ENCODE measurements around the gene EEFSEC.

Gene EEFSEC

GRCh38 chr3:128394033-128394432, 240.8 kb downstream of the EEFSEC start:
- DNase-seq (ENCODE audit: low read depth in 2 of 2): no peak

DNA sequence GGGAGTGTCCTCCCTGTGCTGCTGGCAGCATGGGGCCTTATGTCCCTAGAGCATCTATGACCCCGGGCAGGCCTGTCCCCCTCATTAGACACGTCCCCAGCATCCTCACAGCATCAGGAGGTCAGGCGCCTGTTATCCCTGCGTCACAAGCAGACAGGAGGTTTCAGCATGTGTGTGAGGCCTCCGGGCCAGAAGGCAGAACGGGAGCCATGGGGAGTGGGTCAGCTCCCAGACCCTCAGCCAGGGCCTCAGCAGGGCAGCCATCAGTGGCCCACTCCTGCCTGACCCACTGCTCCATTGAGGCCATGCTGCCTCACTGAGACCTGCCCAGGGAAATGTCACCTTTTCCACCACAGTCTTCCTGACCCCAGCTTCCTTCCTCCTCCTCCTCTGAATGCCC, 241.8 kb downstream of the EEFSEC start:
- DNase-seq (ENCODE audit: low read depth in 2 of 2): no peak

DNA sequence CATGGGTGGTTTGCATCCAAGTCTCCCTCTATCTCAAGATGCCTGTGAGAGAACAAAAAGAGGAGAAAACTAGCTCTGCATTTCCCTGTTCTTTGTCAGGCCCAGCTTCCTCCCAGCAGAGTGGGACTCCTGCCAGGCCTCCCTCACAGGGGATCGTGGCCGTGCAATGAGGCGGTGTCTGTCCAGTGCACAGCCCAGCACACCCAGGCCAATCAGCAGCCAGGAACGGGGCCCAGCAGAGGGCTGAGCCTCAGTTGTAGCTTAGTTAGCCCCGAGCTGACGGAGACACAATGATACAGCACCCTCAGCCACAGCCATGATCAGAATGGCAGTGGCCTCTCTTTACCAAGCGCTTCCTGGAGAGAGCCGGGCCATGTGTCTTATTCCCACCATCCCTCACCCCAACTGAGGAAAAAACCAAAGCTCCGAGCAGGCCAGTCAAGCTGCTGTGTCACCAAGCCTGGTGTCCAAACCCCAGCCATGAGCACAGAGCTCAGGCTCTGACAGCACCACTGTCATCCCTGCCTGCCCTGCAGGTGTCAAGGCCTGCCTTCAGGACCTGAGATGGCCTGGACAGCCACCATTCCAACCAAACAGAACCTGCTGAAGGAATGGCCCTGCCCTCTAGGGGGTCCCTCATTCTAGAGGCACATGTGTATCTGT, 242.3 kb downstream of the EEFSEC start:
- no peak for DNase-seq (ENCODE audit: low read depth in 2 of 2)

- no peak for DNase-seq (ENCODE audit: low read depth in 2 of 2)
Observed at GRCh38 chr3:128397484-128397883, 244.2 kb downstream of the EEFSEC start.

DNA sequence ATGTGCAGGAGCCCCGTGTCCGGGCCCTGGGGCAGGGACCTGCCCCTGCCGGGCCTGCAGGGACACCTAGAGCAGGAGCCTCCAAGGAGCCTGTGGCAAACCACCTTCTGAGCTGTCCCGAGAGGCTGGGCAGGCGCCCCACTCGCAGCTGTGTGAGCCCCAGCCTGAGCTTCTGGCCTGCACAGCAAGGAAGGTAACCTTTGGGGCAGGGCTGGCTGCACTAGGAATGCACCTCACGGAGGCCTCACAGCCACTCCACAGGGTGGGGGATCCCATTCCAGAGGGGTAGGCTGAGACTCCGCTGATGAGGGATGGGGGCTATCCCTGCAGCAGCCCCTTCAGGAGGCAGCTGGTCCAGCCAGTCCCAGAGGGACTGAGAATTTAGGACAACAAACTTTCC, 245.3 kb downstream of the EEFSEC start:
- no peak for DNase-seq (ENCODE audit: low read depth in 2 of 2)

GRCh38 chr3:128399221-128399915, 246.1 kb downstream of the EEFSEC start:
- DNase-seq (ENCODE audit: low read depth in 2 of 2): no peak

- no peak for DNase-seq (ENCODE audit: low read depth in 2 of 2)
Observed at GRCh38 chr3:128400671-128401070, 247.4 kb downstream of the EEFSEC start.

GRCh38 chr3:128402319-128402718, 249.0 kb downstream of the EEFSEC start:
- no peak for DNase-seq (ENCODE audit: low read depth in 2 of 2)

DNA sequence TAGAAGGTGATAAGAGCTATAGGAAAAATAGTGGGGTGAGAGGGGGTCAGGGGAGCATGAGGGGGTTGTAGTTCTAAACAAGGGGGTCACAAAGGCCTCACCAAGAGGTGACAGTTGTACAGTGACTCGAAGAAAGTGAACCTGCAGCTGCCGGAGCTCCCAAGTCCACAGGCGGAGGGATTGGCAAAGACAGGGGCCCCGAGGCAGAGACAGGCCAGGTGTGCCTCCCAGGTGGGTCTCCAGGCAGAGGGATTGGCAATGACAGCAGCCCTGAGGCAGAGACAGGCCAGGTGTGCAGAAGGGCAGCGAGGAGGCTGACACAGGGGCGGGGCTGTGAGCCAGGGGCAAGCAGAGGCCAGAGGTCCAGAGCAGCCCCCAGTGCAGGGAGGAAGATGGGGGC, 249.7 kb downstream of the EEFSEC start:
- no peak for DNase-seq (ENCODE audit: low read depth in 2 of 2)

DNA sequence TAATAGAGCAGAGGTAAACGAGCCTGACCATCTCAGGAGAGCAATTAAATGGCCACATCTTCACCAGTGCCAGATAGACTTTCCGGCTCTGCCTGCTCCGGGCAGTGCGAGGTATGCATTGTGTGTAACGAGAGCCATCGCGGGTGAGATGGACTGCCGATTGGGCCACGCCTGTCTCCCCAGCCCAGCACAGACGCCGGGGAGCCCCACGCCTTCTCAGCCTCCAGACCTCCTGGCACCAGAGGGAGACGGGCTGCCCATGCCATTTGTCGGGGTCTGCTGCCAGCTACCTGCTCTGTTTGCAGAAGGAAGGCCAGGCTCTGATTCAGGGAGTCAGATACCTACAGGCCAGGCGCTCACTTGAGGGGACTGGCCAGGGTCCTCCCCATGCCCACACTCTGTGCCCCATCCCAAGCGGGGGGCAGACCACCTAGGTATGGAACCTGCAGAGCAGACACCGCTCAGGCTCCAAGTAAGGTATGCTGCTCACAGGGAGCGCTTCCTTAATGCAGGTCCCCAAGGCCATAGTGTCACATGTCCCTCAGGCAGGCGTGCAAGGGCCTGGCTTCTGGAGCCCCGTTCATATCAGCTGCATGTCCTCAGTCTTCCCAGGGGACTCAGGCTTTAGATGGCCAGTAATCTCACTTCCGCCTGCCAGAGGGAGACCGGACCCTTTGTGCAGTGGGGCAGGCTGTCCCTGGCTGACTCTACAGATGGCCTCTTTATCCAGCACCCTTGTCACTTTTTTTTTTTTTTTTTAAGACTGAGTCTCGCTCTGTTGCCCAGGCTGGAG, 251.2 kb downstream of the EEFSEC start:
- DNase-seq (ENCODE audit: low read depth in 2 of 2): no peak

DNA sequence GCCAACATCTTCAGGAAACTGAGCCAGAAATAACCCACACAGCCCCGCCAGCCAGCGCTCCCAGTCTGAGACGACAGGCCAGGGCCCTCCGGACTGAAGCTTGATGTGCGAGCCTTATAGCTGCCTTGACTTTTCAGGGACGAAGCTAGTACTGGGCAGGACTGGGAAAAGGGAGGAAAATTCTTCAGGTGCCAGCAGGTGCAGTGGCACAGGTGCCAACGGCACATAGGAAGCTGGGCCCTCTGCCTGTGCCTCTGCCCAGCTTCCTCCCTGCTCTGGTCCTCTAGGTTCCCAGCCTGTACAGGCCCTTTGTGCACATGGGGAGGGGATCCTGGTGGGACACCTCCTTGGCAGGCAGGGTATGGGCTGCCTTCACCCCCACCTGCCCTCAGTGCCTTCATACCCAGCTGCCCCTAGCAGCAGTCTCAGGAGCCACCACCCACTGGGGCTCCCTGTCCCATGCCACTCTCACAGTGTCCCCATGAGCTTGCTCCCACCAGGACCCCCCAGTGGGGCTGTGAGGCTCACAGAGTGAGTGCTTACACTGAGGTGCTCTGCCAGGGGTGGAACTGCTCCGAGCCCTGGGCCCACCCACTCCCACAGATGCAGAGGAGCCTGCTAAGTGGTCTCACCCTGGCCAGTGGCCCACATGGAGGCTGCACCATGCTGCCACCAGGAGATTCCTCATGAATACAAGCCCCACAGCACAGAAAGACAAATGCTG, 252.4 kb downstream of the EEFSEC start:
- no peak for DNase-seq (ENCODE audit: low read depth in 2 of 2)

DNA sequence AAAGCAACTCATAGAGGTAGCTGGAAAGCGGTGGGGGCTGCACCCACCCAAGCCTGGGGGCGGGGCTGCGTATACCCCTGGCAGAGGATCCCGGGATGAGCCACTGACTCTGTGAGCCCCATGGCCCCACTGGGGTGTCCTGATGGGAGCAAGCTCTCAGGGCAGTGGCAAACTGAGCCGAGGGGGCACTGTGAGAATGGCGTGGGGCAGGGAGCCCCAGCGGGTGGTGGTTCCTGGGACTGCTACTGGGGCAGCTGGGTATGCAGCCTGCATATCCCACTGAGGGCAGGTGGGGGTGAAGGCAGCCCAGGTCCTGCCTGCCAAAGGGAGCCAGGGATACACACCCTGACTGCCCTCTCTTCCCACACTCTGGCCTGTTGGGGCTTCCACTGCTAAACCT, 254.0 kb downstream of the EEFSEC start:
- no peak for DNase-seq (ENCODE audit: low read depth in 2 of 2)

GRCh38 chr3:128408012-128408692, 254.9 kb downstream of the EEFSEC start:
- DNase-seq (ENCODE audit: low read depth in 2 of 2): no peak

- no peak for DNase-seq (ENCODE audit: low read depth in 2 of 2)
Observed at GRCh38 chr3:128408693-128409623, 255.7 kb downstream of the EEFSEC start.

DNA sequence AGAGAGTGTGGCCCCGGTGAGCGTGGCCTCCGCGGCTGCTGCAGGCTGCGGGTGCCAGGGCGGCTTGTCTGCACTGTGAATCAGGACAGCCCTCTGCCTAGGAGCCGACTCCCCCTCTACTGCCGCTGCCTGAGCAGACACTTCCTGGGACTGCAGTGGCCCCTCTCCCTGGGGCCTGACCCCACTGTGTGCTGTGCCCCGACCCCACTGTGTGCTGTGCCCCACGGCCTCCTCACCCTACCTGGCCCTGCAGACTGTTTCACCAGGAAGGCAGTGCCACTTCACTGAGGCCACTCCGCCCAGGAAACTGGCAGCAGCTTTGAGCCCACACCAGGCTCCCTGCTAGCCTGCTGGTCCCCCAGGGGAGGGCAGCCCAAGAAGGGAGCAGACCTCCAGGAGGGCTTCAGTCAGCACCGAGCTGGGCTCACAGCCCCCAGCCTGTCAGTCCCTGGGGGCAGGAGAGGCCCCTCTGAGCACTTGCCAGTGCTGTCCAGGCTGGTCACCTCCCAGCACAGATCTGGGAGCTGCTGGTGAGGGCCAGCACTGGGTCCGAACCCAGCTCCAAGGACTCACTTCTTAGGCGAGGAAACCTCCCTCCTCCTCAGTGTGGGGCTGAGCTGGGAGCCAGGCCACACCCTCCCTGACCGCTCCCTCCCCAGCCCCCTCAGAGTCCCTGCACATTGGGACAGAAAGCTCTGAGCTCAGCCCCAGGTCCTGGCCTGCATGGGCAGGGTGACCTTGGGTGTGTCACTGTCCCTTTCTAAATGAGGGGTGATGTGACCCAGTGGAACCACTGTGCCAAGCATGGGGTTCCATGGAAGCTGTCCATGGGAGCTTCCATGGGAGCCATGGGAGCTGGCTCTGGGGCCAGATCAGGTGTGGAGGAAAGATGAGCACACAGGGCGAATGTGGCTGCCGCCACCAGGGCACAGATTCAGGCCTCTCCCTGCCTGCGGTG, 256.6 kb downstream of the EEFSEC start:
- DNase-seq (ENCODE audit: low read depth in 2 of 2): no peak

- no peak for DNase-seq (ENCODE audit: low read depth in 2 of 2)
Observed at GRCh38 chr3:128410669-128411573, 257.6 kb downstream of the EEFSEC start.

- no peak for DNase-seq (ENCODE audit: low read depth in 2 of 2)
Observed at GRCh38 chr3:128411574-128412064, 258.3 kb downstream of the EEFSEC start.
